Endothelial cell of umbilical vein (primary cell): Measurements from ENCODE around the gene RAB35. TPM values are rescaled to one million over a fixed set of nuclear protein-coding genes. Genes with fewer than 3 reads are reported as not detected.

Experiments
- BruUV-seq: library from RNA; stranded (reverse); fragments of 400-500 nt; replicated peaks from 2 replicates; lab custom pipeline; 2021; lab: Mats Ljungman, UMichigan
- CTCF ChIA-PET: fragments of 300-600, 350-600 bp; sonication (Branson Sonifier 250); formaldehyde crosslinking; loops from one replicate; lab custom pipeline; 2021; ENCODE audit warnings: antibody characterized with exemption, inconsistent platforms; lab: Charles Lee
- POLR2A ChIA-PET: fragments of 300-600, 350-600 bp; sonication (Branson Sonifier 250); formaldehyde crosslinking; loops from one replicate; lab custom pipeline; 2021; ENCODE audit warnings: antibody characterized with exemption, inconsistent platforms; lab: Charles Lee
- DNase-seq: peaks from one replicate; pipeline ENCODE4 v3.0.0-alpha.2; 2011; ENCODE audit warnings: low read depth, low spot score
- FAIRE-seq: peaks from 2 replicates; lab custom pipeline; 2011; peaks lifted over from hg19 to GRCh38; lab: Jason Lieb, UNC
- H2AFZ ChIP-seq: 2 replicates; pipeline ENCODE4 v1.6.0; 2012; ENCODE audit warnings: low read depth, low read length, control low read depth, inconsistent platforms
- H3K27ac ChIP-seq: 2 replicates; pipeline ENCODE4 v1.5.1; 2011; ENCODE audit warnings: low read depth, mild to moderate bottlenecking, control low read depth, low read length, moderate library complexity; ENCODE audit not compliant: insufficient read depth
- H3K27me3 ChIP-seq, 2 experiments: 2 replicates each; pipeline versions ENCODE4 v1.6.0 to v1.6.1; 2011; ENCODE audit warnings: low read length in 2 of 2, mixed read lengths in 1 of 2; ENCODE audit not compliant: control insufficient read depth in 2 of 2, insufficient read depth in 2 of 2
- H3K36me3 ChIP-seq, 2 experiments: 2 replicates in 1 of 2; 3 replicates in 1 of 2; pipeline ENCODE4 v1.5.1; 2011; ENCODE audit warnings: low read length in 2 of 2, mild to moderate bottlenecking in 1 of 2, moderate library complexity in 1 of 2; ENCODE audit not compliant: control insufficient read depth in 2 of 2, insufficient read depth in 2 of 2; ENCODE audit errors: extremely low read depth in 1 of 2
- H3K4me1 ChIP-seq: 3 replicates; pipeline ENCODE4 v1.5.1; 2011; ENCODE audit warnings: mild to moderate bottlenecking, low read length; ENCODE audit not compliant: control insufficient read depth, insufficient read depth; ENCODE audit errors: extremely low read depth
- H3K4me2 ChIP-seq: 2 replicates; pipeline ENCODE4 v1.6.1; 2011; ENCODE audit warnings: low read length, control low read depth, mixed read lengths; ENCODE audit not compliant: insufficient read depth
- H3K4me3 ChIP-seq, 3 experiments: fragments of 200-600 bp in 1 of 3; sonication (generic), shearing (Covaris generic) in 1 of 3; replicated peaks in 1 of 3; 2 replicates each; pipeline ENCODE4 v1.5.1; 2011 to 2016; ENCODE audit warnings: control low read depth in 3 of 3, low read length in 3 of 3, mild to moderate bottlenecking in 2 of 3, inconsistent platforms in 1 of 3, low read depth in 1 of 3, moderate library complexity in 1 of 3; ENCODE audit not compliant: insufficient read depth in 1 of 3
- H3K79me2 ChIP-seq: 2 replicates; pipeline ENCODE4 v1.6.0; 2012; ENCODE audit warnings: low read length, inconsistent platforms; ENCODE audit not compliant: control insufficient read depth, insufficient read depth
- H3K9ac ChIP-seq: replicated peaks from 2 replicates; pipeline ENCODE3; 2011; ENCODE audit warnings: low read length, control low read depth; ENCODE audit not compliant: insufficient read depth; ENCODE audit errors: extremely low read depth
- H3K9me1 ChIP-seq: replicated peaks from 3 replicates; pipeline ENCODE4 v1.6.0; 2011; ENCODE audit warnings: mild to moderate bottlenecking, low read length; ENCODE audit not compliant: control insufficient read depth, insufficient read depth; ENCODE audit errors: extremely low read depth
- H3K9me3 ChIP-seq: replicated peaks from 2 replicates; pipeline ENCODE4 v1.5.1; 2012; ENCODE audit warnings: low read length, inconsistent platforms; ENCODE audit not compliant: control insufficient read depth, insufficient read depth
- H4K20me1 ChIP-seq: replicated peaks from 2 replicates; pipeline ENCODE3; 2011; ENCODE audit warnings: mild to moderate bottlenecking, low read length; ENCODE audit not compliant: control insufficient read depth, insufficient read depth; ENCODE audit errors: extremely low read depth
- JUN ChIP-seq: IDR thresholded peaks from 2 replicates; pipeline ENCODE4 v1.6.1; 2011; ENCODE audit warnings: borderline replicate concordance, low read depth; ENCODE audit not compliant: insufficient read length, insufficient read depth
- POLR2A ChIP-seq: IDR thresholded peaks from 2 replicates; pipeline ENCODE4 v1.6.1; 2012; ENCODE audit warnings: low read depth, mild to moderate bottlenecking, control low read depth, low read length
- dilution Hi-C: fragments of 300-500 bp; cut with MboI; formaldehyde crosslinking; loops from one replicate; pipeline ENCODE4 v1.15.0; 2019; ENCODE audit warnings: low sequenced_read_pairs; ENCODE audit not compliant: extremely low pct_ligation_motif_present
- intact Hi-C: fragments of 100-400 bp; cut with micrococcal nuclease; formaldehyde crosslinking; loops from one replicate; pipeline ENCODE4 v1.10.0; 2022
- polyA plus RNA-seq, 4 experiments: library from polyadenylated mRNA; depleted of rRNA in 3 of 4; stranded (reverse) in 3 of 4; unstranded in 1 of 4; fragments of >200 nt; gene quantifications; 2 replicates each; pipeline versions ENCODE4 v1.2.1 to v1.2.3, GENCODE V29; 2011 to 2012; ENCODE audit warnings: missing spikeins in 1 of 4
- total RNA-seq: library from RNA; stranded (reverse); gene quantifications from 2 replicates; pipeline ENCODE4 v1.2.3, GENCODE V29; 2021

RAB35 gene
- total and polyA plus RNA-seq, 2 donors (not counting 3 experiments of a cell fraction or from before 2014, with no cell fraction given): 70.5 to 80.3 TPM

- no peak for DNase-seq
- no peaks in the 10 kb centered on the region for H4K20me1 ChIP-seq
- H3K4me2 ChIP-seq: no peak overlapping the region
- no peak overlapping the region for H3K27ac ChIP-seq
- intact Hi-C loops: no loop called here
- no peaks in the 10 kb centered on the region for H3K9me3 ChIP-seq
- BruUV-seq: no TSS peak
- dilution Hi-C loops: no loop called here
- H3K36me3 ChIP-seq: peaks cover 26 to 69% of the 10 kb centered on the region in 2 experiments
- H3K9ac ChIP-seq: no peak overlapping the region
- H3K27me3 ChIP-seq: no peaks in the 10 kb centered on the region
- TF ChIP-seq POLR2A: no peak
- FAIRE-seq: no peak
- no peaks in the 10 kb centered on the region for H3K4me1 ChIP-seq
- no peak overlapping the region for H2AFZ ChIP-seq
- H3K4me3 ChIP-seq: no peak overlapping the region
- CTCF ChIA-PET: no interaction called here
- no peaks in the 10 kb centered on the region for H3K79me2 ChIP-seq
- no peaks in the 10 kb centered on the region for H3K9me1 ChIP-seq
- POLR2A ChIA-PET: no interaction called here
Observed at GRCh38 chr12:120137833-120138232, 21.3 kb upstream of the RAB35 start.

- Histone ChIP-seq H4K20me1 (no peaks in the 10 kb centered on the region), H3K27me3 (no peaks in the 10 kb centered on the region), H3K9ac (no peak overlapping the region), H3K27ac (no peak overlapping the region), H3K9me1 (no peaks in the 10 kb centered on the region), H2AFZ (no peak overlapping the region), H3K4me3 (no peak overlapping the region), H3K9me3 (no peaks in the 10 kb centered on the region), H3K4me1 (no peaks in the 10 kb centered on the region), H3K36me3 (peaks cover 27 to 67% of the 10 kb centered on the region in 2 experiments), H3K79me2 (no peaks in the 10 kb centered on the region), H3K4me2 (no peak overlapping the region)
- dilution Hi-C loops: no loop called here
- CTCF ChIA-PET: no interaction called here
- BruUV-seq: no TSS peak
- DNase-seq (no peak), FAIRE-seq (no peak)
- intact Hi-C loops: no loop called here
- POLR2A ChIA-PET: no interaction called here
- TF ChIP-seq JUN: no peak
Observed at GRCh38 chr12:120136093-120136770, 19.7 kb upstream of the RAB35 start.
